ENCODE data around the gene SLC45A1. TPM values are rescaled to one million over a fixed set of nuclear protein-coding genes. Genes with fewer than 3 reads are reported as not detected.

Gene SLC45A1
- total RNA-seq, 2 donors from 2014 or later = 1.0 to 3.0 TPM

- Histone ChIP-seq H3K27me3 (no peaks in the 10 kb centered on the region), H3K27ac (no peak overlapping the region), H3K4me3 (no peak overlapping the region), H3K9me3 (no peaks in the 10 kb centered on the region), H3K36me3 (peaks cover 5% of the 10 kb centered on the region), H3K4me1 (peaks cover 0 to 4% of the 10 kb centered on the region in 2 donors)
- DNase-seq (ENCODE audit: low spot score) = no peak
- TF ChIP-seq CTCF (IDR thresholded peaks at IDR 0.05) = no peak
Observed at GRCh38 chr1:8329439-8329838, 11.5 kb downstream of the SLC45A1 start.

GRCh38 chr1:8329858-8330257 lies 11.9 kb downstream of the SLC45A1 start:
- Histone ChIP-seq H3K27ac (no peak overlapping the region), H3K9me3 (no peaks in the 10 kb centered on the region), H3K4me3 (no peak overlapping the region), H3K4me1 (peaks cover 0 to under 1% of the 10 kb centered on the region in 2 donors), H3K36me3 (peaks cover 5% of the 10 kb centered on the region), H3K27me3 (no peaks in the 10 kb centered on the region)
- no peak for TF ChIP-seq CTCF (IDR thresholded peaks at IDR 0.05)
- DNase-seq (ENCODE audit: low spot score) = no peak

- Histone ChIP-seq H3K4me1 (no peaks in the 10 kb centered on the region), H3K36me3 (peaks cover 5% of the 10 kb centered on the region), H3K9me3 (no peaks in the 10 kb centered on the region), H3K27me3 (no peaks in the 10 kb centered on the region), H3K4me3 (no peak overlapping the region), H3K27ac (no peak overlapping the region)
- DNase-seq (ENCODE audit: low spot score) = no peak
- TF ChIP-seq CTCF (IDR thresholded peaks at IDR 0.05) = no peak
Observed at GRCh38 chr1:8330271-8331125, 12.6 kb downstream of the SLC45A1 start.

- no peak overlapping the region for H3K27ac ChIP-seq
- no peaks in the 10 kb centered on the region for H3K4me1 ChIP-seq
- no peaks in the 10 kb centered on the region for H3K9me3 ChIP-seq
- no peak for DNase-seq (ENCODE audit: low spot score)
- no peaks in the 10 kb centered on the region for H3K36me3 ChIP-seq
- H3K27me3 ChIP-seq = no peaks in the 10 kb centered on the region
- no peak overlapping the region for H3K4me3 ChIP-seq
- TF ChIP-seq CTCF (IDR thresholded peaks at IDR 0.05) = no peak
Observed at GRCh38 chr1:8332806-8333205, 14.9 kb downstream of the SLC45A1 start.

GRCh38 chr1:8333246-8333987 lies 15.5 kb downstream of the SLC45A1 start:
- no peak for DNase-seq (ENCODE audit: low spot score)
- no peak for TF ChIP-seq CTCF (IDR thresholded peaks at IDR 0.05)
- Histone ChIP-seq H3K9me3 (no peaks in the 10 kb centered on the region), H3K4me1 (no peaks in the 10 kb centered on the region), H3K4me3 (no peak overlapping the region), H3K36me3 (no peaks in the 10 kb centered on the region), H3K27ac (no peak overlapping the region), H3K27me3 (no peaks in the 10 kb centered on the region)

Measured in right atrium auricular region (tissue), 2 donors.